ENCODE measurements around the gene HAND2. TPM values are rescaled to one million over a fixed set of nuclear protein-coding genes. Genes with fewer than 3 reads are reported as not detected.

HAND2 gene
- total RNA-seq, 1 donor from 2014 or later = not detected

DNA sequence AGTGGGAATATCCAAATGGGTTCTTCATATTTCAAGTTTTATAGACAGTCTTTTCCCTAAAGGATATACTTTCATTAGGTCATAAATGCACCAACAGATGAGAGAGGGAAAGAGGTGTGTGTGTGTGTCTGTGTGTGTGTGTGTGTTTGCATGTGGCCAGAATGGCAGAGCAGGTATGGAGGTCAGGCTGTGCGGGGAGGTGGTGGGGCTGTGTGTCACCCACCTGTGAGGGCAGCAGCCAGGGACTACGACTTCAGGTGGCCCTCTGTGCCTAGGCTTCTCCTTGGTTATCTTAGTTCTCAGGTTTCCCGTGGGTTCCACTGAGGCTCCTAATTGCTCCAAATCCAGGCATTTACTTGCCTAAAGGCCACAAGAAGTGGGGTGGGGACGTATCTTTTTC is 14.6 kb downstream of the HAND2 start:
- DNase-seq (ENCODE audit: low read depth) = no peak
- no peak for FAIRE-seq
- Histone ChIP-seq H3K36me3 (ENCODE audit: insufficient read depth, low read length) (no peaks in the 10 kb centered on the region), H3K27ac (ENCODE audit: low read depth, low read length) (no peak overlapping the region), H3K79me2 (ENCODE audit: insufficient read depth, low read length) (no peaks in the 10 kb centered on the region), H3K9ac (ENCODE audit: low read length) (no peak overlapping the region), H3K4me2 (ENCODE audit: low read length) (no peak overlapping the region), H3K4me3 (ENCODE audit: insufficient read depth, low read depth, low read length) (no peak overlapping the region), H3K9me3 (ENCODE audit: insufficient read depth, low read depth, low read length) (peaks cover 4% of the 10 kb centered on the region), H2AFZ (ENCODE audit: low read depth, low read length) (no peak overlapping the region), H3K27me3 (ENCODE audit: insufficient read depth, low read length) (peaks cover 96% of the 10 kb centered on the region), H3K4me1 (ENCODE audit: insufficient read depth, low read length) (no peaks in the 10 kb centered on the region), H4K20me1 (ENCODE audit: insufficient read depth, low read length) (no peaks in the 10 kb centered on the region)
- Mint-ChIP-seq H3K27me3 (ENCODE audit: low read depth, unreplicated experiment) (peaks cover 95% of the 10 kb centered on the region), H3K36me3 (ENCODE audit: low read depth, unreplicated experiment) (peaks cover 3% of the 10 kb centered on the region), H3K27ac (ENCODE audit: unreplicated experiment) (peak overlapping the region; percentile 47), H3K4me1 (ENCODE audit: low read depth, unreplicated experiment) (no peaks in the 10 kb centered on the region), H3K9me3 (ENCODE audit: unreplicated experiment) (peaks cover 37% of the 10 kb centered on the region), H3K4me3 (ENCODE audit: unreplicated experiment) (no peak overlapping the region)
- no peak for TF ChIP-seq EZH2 (IDR thresholded peaks at IDR 0.05; ENCODE audit: insufficient read depth, low read length)
- TF ChIP-seq, protein P1, sequence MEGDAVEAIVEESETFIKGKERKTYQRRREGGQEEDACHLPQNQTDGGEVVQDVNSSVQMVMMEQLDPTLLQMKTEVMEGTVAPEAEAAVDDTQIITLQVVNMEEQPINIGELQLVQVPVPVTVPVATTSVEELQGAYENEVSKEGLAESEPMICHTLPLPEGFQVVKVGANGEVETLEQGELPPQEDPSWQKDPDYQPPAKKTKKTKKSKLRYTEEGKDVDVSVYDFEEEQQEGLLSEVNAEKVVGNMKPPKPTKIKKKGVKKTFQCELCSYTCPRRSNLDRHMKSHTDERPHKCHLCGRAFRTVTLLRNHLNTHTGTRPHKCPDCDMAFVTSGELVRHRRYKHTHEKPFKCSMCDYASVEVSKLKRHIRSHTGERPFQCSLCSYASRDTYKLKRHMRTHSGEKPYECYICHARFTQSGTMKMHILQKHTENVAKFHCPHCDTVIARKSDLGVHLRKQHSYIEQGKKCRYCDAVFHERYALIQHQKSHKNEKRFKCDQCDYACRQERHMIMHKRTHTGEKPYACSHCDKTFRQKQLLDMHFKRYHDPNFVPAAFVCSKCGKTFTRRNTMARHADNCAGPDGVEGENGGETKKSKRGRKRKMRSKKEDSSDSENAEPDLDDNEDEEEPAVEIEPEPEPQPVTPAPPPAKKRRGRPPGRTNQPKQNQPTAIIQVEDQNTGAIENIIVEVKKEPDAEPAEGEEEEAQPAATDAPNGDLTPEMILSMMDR (IDR thresholded peaks at IDR 0.05; ENCODE audit: insufficient read depth, low read depth, low read length) = no peak

DNA sequence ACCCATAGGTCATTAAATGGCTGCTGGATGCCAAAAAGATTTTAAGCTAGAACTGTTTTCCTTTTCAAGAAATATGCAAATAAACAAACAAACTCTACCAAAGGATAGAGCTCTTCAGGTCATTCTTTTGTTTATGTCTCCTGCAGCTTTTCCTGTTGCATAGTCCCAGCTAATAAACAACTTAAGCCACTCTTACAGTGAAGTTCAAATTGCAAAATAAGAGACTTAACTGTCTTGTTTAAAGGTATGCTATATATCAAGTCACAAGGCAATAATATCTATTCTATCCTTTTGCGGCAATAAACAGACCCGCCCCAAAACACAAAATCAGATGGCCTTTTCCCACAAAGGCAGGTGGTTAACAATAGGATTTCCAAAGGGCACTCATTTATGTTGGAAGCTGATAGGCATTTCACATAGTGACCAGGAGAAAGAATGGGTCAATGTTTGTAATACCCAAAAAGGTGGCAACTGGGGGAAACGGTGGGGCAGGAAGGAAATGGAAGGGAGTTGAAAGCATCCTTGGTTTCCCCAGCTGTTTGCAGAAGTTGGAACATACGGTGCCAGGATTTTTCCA is 15.3 kb downstream of the HAND2 start:
- no peaks in the 10 kb centered on the region for H3K36me3 ChIP-seq (ENCODE audit: insufficient read depth, low read length)
- H3K27me3 Mint-ChIP-seq (ENCODE audit: low read depth, unreplicated experiment) = peaks cover 95% of the 10 kb centered on the region
- H3K4me2 ChIP-seq (ENCODE audit: low read length) = no peak overlapping the region
- no peak for DNase-seq (ENCODE audit: low read depth)
- peaks cover 4% of the 10 kb centered on the region for H3K9me3 ChIP-seq (ENCODE audit: insufficient read depth, low read depth, low read length)
- peaks cover 34% of the 10 kb centered on the region for H3K9me3 Mint-ChIP-seq (ENCODE audit: unreplicated experiment)
- no peaks in the 10 kb centered on the region for H3K4me1 Mint-ChIP-seq (ENCODE audit: low read depth, unreplicated experiment)
- H3K4me3 Mint-ChIP-seq (ENCODE audit: unreplicated experiment) = no peak overlapping the region
- no peak overlapping the region for H3K27ac Mint-ChIP-seq (ENCODE audit: unreplicated experiment)
- no peaks in the 10 kb centered on the region for H4K20me1 ChIP-seq (ENCODE audit: insufficient read depth, low read length)
- H3K27ac ChIP-seq (ENCODE audit: low read depth, low read length) = no peak overlapping the region
- no peak overlapping the region for H2AFZ ChIP-seq (ENCODE audit: low read depth, low read length)
- TF ChIP-seq, protein P1 (IDR thresholded peaks at IDR 0.05; ENCODE audit: insufficient read depth, low read depth, low read length) = no peak
- TF ChIP-seq EZH2 (IDR thresholded peaks at IDR 0.05; ENCODE audit: insufficient read depth, low read length) = no peak
- no peak overlapping the region for H3K9ac ChIP-seq (ENCODE audit: low read length)
- H3K36me3 Mint-ChIP-seq (ENCODE audit: low read depth, unreplicated experiment) = peaks cover 3% of the 10 kb centered on the region
- no peak for FAIRE-seq
- peaks cover 93% of the 10 kb centered on the region for H3K27me3 ChIP-seq (ENCODE audit: insufficient read depth, low read length)
- no peaks in the 10 kb centered on the region for H3K79me2 ChIP-seq (ENCODE audit: insufficient read depth, low read length)
- H3K4me3 ChIP-seq (ENCODE audit: insufficient read depth, low read depth, low read length) = no peak overlapping the region
- no peaks in the 10 kb centered on the region for H3K4me1 ChIP-seq (ENCODE audit: insufficient read depth, low read length)

DNA sequence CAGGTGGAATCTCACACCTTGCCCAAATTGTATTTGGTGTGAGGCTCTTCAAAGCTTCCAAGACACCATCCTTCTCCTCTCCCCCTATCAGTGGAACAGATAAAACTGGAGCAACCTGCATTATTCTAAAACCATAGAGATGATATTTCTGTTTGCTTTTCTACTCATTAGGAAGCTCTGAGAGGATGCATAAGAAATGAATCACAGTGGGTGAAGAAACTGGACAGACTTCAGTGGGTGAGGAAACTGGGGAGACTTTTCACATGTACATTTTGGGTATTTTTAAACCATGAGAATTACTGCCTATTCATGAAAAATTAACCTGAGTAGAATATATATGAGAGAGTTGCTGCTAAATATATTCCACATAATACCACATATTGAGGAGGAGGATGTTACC is 16.4 kb downstream of the HAND2 start:
- H3K4me2 ChIP-seq (ENCODE audit: low read length) = no peak overlapping the region
- H3K9me3 Mint-ChIP-seq (ENCODE audit: unreplicated experiment) = peaks cover 29% of the 10 kb centered on the region

More for the DNA sequence above, 16.4 kb downstream of the HAND2 start:
- Histone ChIP-seq H3K4me3 (ENCODE audit: insufficient read depth, low read depth, low read length) (no peak overlapping the region), H4K20me1 (ENCODE audit: insufficient read depth, low read length) (no peaks in the 10 kb centered on the region), H3K9me3 (ENCODE audit: insufficient read depth, low read depth, low read length) (peaks cover 9% of the 10 kb centered on the region), H3K4me1 (ENCODE audit: insufficient read depth, low read length) (peaks cover 2% of the 10 kb centered on the region), H3K9ac (ENCODE audit: low read length) (no peak overlapping the region), H3K27ac (ENCODE audit: low read depth, low read length) (no peak overlapping the region), H2AFZ (ENCODE audit: low read depth, low read length) (no peak overlapping the region), H3K27me3 (ENCODE audit: insufficient read depth, low read length) (peaks cover 87% of the 10 kb centered on the region), H3K36me3 (ENCODE audit: insufficient read depth, low read length) (no peaks in the 10 kb centered on the region), H3K79me2 (ENCODE audit: insufficient read depth, low read length) (no peaks in the 10 kb centered on the region)
- Mint-ChIP-seq H3K4me1 (ENCODE audit: low read depth, unreplicated experiment) (no peaks in the 10 kb centered on the region), H3K4me3 (ENCODE audit: unreplicated experiment) (no peak overlapping the region), H3K36me3 (ENCODE audit: low read depth, unreplicated experiment) (peaks cover 4% of the 10 kb centered on the region), H3K27me3 (ENCODE audit: low read depth, unreplicated experiment) (peaks cover 90% of the 10 kb centered on the region), H3K27ac (ENCODE audit: unreplicated experiment) (no peak overlapping the region)
- no peak for FAIRE-seq
- DNase-seq (ENCODE audit: low read depth) = no peak
- TF ChIP-seq, protein P1 (IDR thresholded peaks at IDR 0.05; ENCODE audit: insufficient read depth, low read depth, low read length) = no peak
- TF ChIP-seq EZH2 (IDR thresholded peaks at IDR 0.05; ENCODE audit: insufficient read depth, low read length) = no peak
